Heart left ventricle (tissue), 13 donors: ENCODE data around the gene TTC16.

ENCODE experiments used
- POLR2A ChIP-seq, 2 donors: fragments of 450-650 bp; IDR thresholded peaks; one replicate each; pipeline ENCODE4 v1.6.1; 2017; ENCODE audit warnings: antibody characterized with exemption in 2 of 2, mild to moderate bottlenecking in 2 of 2, moderate library complexity in 2 of 2
- TF ChIP-seq, protein P1 (sequence below), 12 donors: fragments of 200-600 bp; sonication (generic) in 4 of 12; IDR thresholded peaks; one replicate each; pipeline versions ENCODE4 v1.5.0 to v1.8.0; 2018 to 2022; ENCODE audit warnings: antibody characterized with exemption in 12 of 12, mild to moderate bottlenecking in 5 of 12
- donor health status: ischemic (EF 13 %, LVEDD 7.1; RV severe dilation, severe dysfunction).
- donor health status: DM: no; HTN: yes; CAD: no.
- donor health status: DM: no; HTN: no; CAD: no.
- donor health status: ischemic (EF 25% LVEDD 6.9; RV normal size, moderate dysfunction).
- donor health status: ischemic (EF 25% LVEDD 5.7; RV mildly dilated, moderate dysfunction).
- donor health status: ischemic (EF 35%, LVEDD 5.7; RV mildly dilated, moderate dysfunction).
- donor health status: nonischemic (EF 11% LVEDD 7.7; RV severe dilation, severe dysfunction).
- donor health status: DM: yes; HTN: yes; CAD: no.
- donor health status: PGD.
- donor health status: ischemic (EF 29% LVEDD 5.4; RV normal size, mild dysfunction).
- donor health status: nonischemic (EF 23%, LVEDD 6.1; RV moderate dilation, normal function).

DNA sequence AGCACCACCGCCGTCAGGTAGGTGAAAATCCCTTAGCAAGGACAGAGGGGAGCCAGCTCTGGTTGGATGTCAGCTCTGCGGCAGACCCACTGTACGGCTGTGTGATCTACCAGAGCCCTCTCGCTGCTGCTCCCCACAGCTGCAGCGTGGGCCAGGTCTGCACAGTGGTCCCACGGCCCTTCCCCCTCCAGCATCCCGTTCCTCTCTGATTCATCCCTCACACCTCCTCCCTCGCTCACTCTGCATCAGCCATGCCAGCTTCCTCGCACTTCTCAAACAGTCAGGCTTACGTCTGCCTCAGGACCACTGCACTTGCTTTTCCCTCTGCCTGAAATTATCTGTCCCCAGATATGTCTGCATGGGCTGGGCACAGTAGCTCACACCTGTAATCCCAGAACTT, 35.7 kb upstream of the TTC16 start:
- TF ChIP-seq, protein P1, sequence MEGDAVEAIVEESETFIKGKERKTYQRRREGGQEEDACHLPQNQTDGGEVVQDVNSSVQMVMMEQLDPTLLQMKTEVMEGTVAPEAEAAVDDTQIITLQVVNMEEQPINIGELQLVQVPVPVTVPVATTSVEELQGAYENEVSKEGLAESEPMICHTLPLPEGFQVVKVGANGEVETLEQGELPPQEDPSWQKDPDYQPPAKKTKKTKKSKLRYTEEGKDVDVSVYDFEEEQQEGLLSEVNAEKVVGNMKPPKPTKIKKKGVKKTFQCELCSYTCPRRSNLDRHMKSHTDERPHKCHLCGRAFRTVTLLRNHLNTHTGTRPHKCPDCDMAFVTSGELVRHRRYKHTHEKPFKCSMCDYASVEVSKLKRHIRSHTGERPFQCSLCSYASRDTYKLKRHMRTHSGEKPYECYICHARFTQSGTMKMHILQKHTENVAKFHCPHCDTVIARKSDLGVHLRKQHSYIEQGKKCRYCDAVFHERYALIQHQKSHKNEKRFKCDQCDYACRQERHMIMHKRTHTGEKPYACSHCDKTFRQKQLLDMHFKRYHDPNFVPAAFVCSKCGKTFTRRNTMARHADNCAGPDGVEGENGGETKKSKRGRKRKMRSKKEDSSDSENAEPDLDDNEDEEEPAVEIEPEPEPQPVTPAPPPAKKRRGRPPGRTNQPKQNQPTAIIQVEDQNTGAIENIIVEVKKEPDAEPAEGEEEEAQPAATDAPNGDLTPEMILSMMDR (IDR thresholded peaks at IDR 0.05): no peak
- TF ChIP-seq POLR2A (IDR thresholded peaks at IDR 0.05): no peak
